ENCODE results near the gene INVS.

INVS gene

GRCh38 chr9:100098887-100099721 is at the start of gene INVS, which contains the start of gene ERP44:
Gene INVS, plus strand, starts transcription at chr9:100099243. Its CDS starts 5,279 bp downstream, at chr9:100104522.
Gene ERP44, minus strand, starts transcription at chr9:100099000. Its CDS starts 160 bp downstream, at chr9:100098840.
- H3K9me2 ChIP-seq (ENCODE audit: low read depth, low read length) = no peaks in the 10 kb centered on the region
- peak within 1 kb of the TSS; percentile 96 for H3K4me3 ChIP-seq (ENCODE audit: low read depth, low read length, poor library complexity, severe bottlenecking)
- peaks cover 45% of the 10 kb centered on the region for H3K4me1 ChIP-seq (ENCODE audit: insufficient read depth, low read length, severe bottlenecking)
- H3K27ac ChIP-seq (ENCODE audit: low read depth, low read length, poor library complexity, severe bottlenecking) = peak within 1 kb of the TSS; percentile 10
- TF ChIP-seq EZH2 (IDR thresholded peaks at IDR 0.05; ENCODE audit: borderline replicate concordance, low read length) = no peak
- no peak for TF ChIP-seq CTCF (IDR thresholded peaks at IDR 0.05; ENCODE audit: low read length)
- peak within 1 kb of the TSS; percentile 93 for H3K4me2 ChIP-seq (ENCODE audit: low read length)
- H3F3A ChIP-seq (ENCODE audit: insufficient read depth, low read length) = no peaks in the 10 kb centered on the region
- no peaks in the 10 kb centered on the region for H3K27me3 ChIP-seq (ENCODE audit: insufficient read depth, low read length)
- H3K79me2 ChIP-seq (ENCODE audit: insufficient read depth, low read length) = peaks cover 50% of the 10 kb centered on the region
- H3K36me3 ChIP-seq (ENCODE audit: insufficient read depth, low read length) = peaks cover 10% of the 10 kb centered on the region; the same call in 1 of the 2 replicates
- H2AFZ ChIP-seq (ENCODE audit: low read length) = peak within 1 kb of the TSS; percentile 42
- no peaks in the 10 kb centered on the region for H3K9me3 ChIP-seq (ENCODE audit: low read length)
- H4K20me1 ChIP-seq (ENCODE audit: insufficient read depth, low read length) = no peaks in the 10 kb centered on the region; the same call in 1 of the 2 replicates
- H3K9ac ChIP-seq (ENCODE audit: low read length) = peak within 1 kb of the TSS; percentile 91

- Histone ChIP-seq H3K36me3 (ENCODE audit: insufficient read depth, low read length) (peaks cover 76% of the 10 kb centered on the region), H4K20me1 (ENCODE audit: insufficient read depth, low read length) (no peaks in the 10 kb centered on the region), H3K27ac (ENCODE audit: low read depth, low read length, poor library complexity, severe bottlenecking) (no peak overlapping the region), H3K79me2 (ENCODE audit: insufficient read depth, low read length) (no peaks in the 10 kb centered on the region; the same call in 1 of the 2 replicates), H3K4me2 (ENCODE audit: low read length) (no peak overlapping the region), H2AFZ (ENCODE audit: low read length) (no peak overlapping the region), H3K9me2 (ENCODE audit: low read depth, low read length) (no peaks in the 10 kb centered on the region), H3K9ac (ENCODE audit: low read length) (no peak overlapping the region), H3K9me3 (ENCODE audit: low read length) (peaks cover 5% of the 10 kb centered on the region; the same call in 1 of the 2 replicates), H3F3A (ENCODE audit: insufficient read depth, low read length) (no peaks in the 10 kb centered on the region), H3K27me3 (ENCODE audit: insufficient read depth, low read length) (no peaks in the 10 kb centered on the region), H3K4me3 (ENCODE audit: low read depth, low read length, poor library complexity, severe bottlenecking) (no peak overlapping the region), H3K4me1 (ENCODE audit: insufficient read depth, low read length, severe bottlenecking) (peaks cover 23% of the 10 kb centered on the region)
- TF ChIP-seq EZH2 (IDR thresholded peaks at IDR 0.05; ENCODE audit: borderline replicate concordance, low read length) (no peak), CTCF (IDR thresholded peaks at IDR 0.05; ENCODE audit: low read length) (no peak)
Measured at GRCh38 chr9:100049551-100049950, 49.5 kb upstream of the INVS start.

- no peaks in the 10 kb centered on the region for H3K79me2 ChIP-seq (ENCODE audit: insufficient read depth, low read length)
- H3K36me3 ChIP-seq (ENCODE audit: insufficient read depth, low read length) = peaks cover 70% of the 10 kb centered on the region
Measured at GRCh38 chr9:100052375-100052774, 46.7 kb upstream of the INVS start.

More at GRCh38 chr9:100052375-100052774, 46.7 kb upstream of the INVS start:
- H3K27me3 ChIP-seq (ENCODE audit: insufficient read depth, low read length) = no peaks in the 10 kb centered on the region
- H3K4me3 ChIP-seq (ENCODE audit: low read depth, low read length, poor library complexity, severe bottlenecking) = no peak overlapping the region
- H2AFZ ChIP-seq (ENCODE audit: low read length) = no peak overlapping the region
- H3K27ac ChIP-seq (ENCODE audit: low read depth, low read length, poor library complexity, severe bottlenecking) = peak overlapping the region; percentile 5
- H3K4me2 ChIP-seq (ENCODE audit: low read length) = no peak overlapping the region
- H3K4me1 ChIP-seq (ENCODE audit: insufficient read depth, low read length, severe bottlenecking) = peaks cover 23% of the 10 kb centered on the region
- no peaks in the 10 kb centered on the region for H3K9me2 ChIP-seq (ENCODE audit: low read depth, low read length)
- no peak overlapping the region; the same call in 1 of the 2 replicates for H3K9ac ChIP-seq (ENCODE audit: low read length)
- TF ChIP-seq EZH2 (IDR thresholded peaks at IDR 0.05; ENCODE audit: borderline replicate concordance, low read length) (no peak), CTCF (IDR thresholded peaks at IDR 0.05; ENCODE audit: low read length) (no peak)
- H4K20me1 ChIP-seq (ENCODE audit: insufficient read depth, low read length) = no peaks in the 10 kb centered on the region
- H3K9me3 ChIP-seq (ENCODE audit: low read length) = peaks cover 2% of the 10 kb centered on the region; the same call in 1 of the 2 replicates
- H3F3A ChIP-seq (ENCODE audit: insufficient read depth, low read length) = no peaks in the 10 kb centered on the region

All from OCI-LY1 (cell line).